Glomerular visceral epithelial cell (primary cell): ENCODE measurements around the gene LRRC36.
"Not testable (repeated sequence)": the region's sequence is repeated elsewhere in the genome, so short reads cannot be mapped to it uniquely, and the experiment has no call there.

Experiments
- DNase-seq: peaks from one replicate; pipeline ENCODE4 v3.0.0-alpha.2; 2016; ENCODE audit errors: extremely low spot score

Gene LRRC36

DNA sequence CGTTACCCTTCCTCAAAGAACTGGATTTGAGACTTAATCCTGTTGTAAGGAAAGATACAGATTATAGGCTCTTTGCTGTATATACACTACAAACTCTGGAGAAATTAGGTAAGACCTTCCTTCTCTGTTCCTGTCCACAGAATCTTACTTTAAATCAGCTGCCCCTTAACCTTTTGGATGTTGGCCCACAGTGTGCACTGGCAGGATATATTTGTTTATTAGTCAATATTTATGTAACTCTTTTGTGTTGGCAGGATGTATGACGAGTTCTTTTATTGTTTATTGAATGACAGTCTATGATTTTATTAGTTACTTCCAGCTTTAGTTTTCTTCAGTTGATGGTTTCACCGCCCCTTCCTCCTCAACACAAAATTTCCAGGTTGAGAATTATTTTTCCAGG is 19.7 kb downstream of the LRRC36 start:
- DNase-seq = no peak

DNA sequence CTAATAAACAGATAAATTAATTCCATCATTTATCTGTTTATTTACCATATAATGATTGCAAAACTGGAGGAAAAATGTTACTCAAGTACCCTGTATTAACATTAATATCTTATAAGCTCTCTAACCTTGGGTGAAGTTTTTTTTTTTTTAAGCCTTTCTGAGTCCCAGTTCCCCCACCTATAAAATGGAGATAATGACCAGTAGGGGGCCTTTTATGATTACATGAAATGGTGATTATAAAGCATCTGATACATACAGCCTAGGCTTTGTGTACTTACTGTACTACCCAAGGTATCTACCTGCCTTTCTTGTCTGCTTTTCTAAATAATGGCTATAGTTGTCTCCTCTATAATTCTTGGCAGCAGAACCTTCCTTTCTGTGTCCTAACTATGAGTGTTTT is 22.6 kb downstream of the LRRC36 start:
- peak; percentile 15 for DNase-seq

DNA sequence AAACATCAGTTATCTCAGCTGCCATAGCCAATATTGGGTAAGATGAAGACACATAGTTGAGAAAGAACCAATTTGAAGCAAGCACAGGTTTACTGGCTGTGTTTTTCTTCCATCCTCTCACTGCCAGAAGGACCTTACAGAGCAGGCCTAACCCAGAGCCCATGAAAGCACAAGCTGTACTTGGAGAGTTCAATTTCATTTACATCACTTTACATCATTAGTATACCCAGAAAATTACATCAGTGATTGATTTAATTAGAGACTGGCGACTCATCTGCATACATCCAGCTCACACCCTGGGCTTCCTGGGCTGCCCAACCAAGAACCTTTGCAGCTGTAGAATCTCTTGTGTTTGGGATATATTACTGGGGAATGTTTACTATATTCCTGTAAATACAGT is 23.7 kb downstream of the LRRC36 start:
- DNase-seq = no peak

DNA sequence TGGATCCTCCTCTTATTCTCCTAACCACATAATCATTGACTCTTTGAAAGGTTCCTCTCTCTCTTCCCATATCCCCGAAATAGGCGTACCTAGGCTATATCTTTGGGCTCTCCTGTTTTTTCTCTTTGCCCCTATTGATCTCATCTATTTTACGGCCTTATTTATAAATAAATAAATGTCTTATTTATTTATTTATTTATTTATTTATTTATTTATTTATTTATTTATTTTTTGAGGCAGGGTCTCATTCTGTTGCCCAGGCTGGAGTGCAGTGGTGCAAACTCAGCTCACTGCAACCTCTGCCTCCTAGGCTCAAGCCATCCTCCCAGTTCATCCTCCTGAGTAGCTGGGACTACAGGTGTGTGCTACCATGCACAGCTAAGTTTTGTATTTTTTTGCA is 25.8 kb downstream of the LRRC36 start:
- DNase-seq = not testable (repeated sequence)

DNA sequence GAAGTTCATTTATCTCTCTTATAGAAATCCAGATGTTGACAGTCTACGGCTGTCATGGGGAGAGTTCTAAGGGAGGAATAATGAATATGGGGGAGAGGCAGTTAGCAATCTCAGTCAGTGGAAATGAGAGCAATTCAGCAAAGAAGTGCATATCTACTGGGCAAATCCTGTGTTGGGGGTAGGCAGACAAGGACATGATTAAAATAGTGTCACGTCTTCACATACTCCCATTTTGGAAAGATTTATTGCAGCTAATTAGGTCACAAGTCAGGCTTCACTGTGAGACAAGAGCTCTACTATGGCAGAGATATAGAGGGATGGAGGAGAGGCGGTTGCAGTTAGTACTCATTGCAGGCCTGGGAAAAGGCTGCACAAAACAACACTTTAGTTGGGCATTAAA is 29.8 kb downstream of the LRRC36 start:
- DNase-seq = no peak

DNA sequence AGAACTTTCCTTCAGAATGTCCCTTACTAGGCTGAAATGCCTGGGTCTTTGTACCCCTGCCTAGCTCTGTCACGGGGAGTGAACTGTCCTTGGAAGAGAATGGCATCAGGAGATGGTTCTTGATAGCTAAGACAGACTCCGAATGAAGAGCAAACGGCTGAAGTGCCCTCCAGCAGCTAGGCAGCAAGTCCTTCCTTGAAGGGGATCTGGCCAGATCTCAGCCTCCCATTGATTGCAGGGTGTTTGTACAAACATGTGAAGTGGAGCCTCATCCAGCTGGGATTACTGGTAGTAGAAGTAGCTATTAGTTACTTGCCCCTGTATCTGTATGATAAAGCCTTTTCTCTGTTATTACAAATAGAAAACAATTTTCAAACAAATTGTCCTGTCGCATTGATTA is 30.9 kb downstream of the LRRC36 start:
- DNase-seq = no peak

DNA sequence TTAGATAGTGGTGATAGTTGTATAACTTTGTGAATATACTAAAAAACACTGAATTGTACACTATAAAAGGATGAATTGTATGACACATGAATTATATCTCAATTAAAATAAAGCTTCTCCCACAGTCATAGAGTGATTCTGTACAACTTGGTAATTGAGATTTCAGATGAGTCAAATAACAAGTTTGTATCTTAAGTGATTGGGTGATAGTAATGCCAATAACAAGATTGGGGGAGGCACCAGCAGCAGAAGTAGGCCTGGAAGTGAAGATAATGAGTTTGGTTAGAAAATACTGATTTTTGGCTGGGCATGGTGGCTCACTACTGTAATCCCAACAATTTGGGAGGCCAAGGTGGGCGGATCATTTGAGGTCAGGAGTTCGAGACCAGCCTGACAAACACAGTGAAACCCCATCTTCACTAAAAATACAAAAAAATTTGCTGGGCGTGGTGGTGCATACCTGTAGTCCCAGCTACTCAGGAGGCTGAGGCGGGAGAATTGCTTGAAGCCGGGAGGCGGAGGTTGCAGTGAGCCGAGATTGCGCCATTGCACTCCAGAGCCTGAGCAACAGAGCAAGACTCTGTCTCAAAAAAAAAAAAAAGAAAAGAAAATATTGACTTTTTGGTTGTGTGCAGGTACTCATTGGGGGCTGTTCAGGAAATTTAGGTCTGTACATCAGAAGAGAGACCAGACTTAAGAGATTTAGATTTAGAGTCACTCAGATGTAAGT is 33.1 kb downstream of the LRRC36 start:
- not testable (repeated sequence) for DNase-seq

DNA sequence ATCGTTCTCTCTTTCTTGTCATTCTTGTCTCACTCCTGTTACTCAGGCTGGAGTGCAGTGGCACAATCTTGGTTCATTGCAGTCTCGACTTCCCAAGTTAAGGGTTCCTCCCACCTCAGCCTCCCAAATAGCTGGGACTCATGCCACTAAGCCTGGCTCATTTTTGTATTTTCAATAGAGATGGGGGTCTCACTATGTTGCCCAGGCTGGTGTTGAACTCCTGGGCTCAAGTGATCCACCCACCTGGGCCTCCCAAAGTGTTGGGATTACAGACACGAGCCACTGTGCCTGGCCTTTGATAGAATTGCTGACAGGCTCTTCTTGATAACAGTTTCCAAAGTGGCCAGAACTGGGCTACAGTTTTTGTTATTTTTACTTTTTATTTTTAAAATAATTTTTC is 34.4 kb downstream of the LRRC36 start:
- no peak for DNase-seq

DNA sequence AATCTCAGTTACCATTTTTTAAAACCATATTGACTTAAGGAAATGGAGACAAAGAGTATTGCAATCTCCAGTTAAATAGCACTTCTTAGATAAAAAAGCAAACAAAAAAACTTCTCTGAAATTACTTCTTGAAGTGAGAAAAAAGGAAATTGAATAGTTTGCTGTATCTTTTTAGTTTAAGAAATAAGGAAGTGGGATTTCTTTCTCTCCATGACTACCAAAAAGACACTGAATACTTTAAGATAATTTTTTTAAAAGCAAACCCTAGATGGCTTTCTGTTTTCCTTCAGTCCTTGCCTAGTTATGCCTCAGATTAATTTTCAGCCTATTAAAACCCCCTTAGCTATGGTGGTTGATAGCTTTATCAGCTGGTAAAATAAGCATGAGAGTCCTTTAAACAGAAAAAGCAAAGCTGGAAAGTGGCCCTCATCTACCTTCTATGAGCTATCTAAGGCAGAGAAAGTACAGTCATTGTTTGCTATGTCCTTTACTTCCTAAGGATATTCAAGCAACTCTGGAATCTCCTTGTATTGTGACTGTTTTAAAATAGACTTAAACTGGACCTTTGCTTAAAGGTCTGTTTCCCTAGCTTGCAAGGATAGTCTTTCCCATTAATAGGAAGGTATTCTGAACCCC is 38.1 kb downstream of the LRRC36 start:
- DNase-seq = no peak

DNA sequence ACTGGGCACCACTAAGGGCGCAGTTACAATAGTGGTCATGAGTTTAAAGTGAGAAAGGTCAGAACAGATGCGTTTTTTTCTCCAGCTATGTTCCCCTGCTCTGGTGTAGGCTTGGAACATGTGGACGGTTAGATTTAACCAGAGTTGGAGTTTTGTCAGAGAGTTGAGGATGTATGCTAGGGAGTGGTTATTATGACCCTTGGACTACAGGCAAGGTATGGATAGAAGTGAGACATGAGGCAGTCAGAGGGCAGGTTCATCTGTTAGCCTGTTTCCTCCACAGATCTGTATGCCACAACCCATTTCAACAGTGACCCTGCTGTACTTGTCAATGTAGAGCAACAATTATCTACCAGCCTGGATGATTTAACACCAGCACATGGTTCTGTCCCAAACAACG is 44.0 kb downstream of the LRRC36 start:
- DNase-seq = no peak

DNA sequence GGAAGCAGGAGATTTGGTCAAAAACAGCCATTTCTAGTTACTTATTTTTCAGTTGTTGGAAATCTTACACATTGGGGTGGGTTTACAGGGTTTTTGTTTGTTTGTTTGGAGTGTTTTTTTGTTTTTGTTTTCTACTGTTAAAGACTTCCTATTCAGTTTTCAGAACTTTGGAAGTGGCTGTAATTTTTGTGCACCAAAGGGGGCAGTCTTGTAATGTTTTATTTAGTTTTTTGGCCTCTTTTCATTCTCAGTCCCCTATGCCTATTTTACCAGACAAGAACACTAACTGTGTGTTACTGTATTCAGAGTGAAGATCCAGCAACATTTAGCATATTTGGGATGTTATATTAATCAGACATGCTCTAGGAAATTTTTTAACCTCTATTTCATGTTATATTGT is 46.0 kb downstream of the LRRC36 start:
- no peak for DNase-seq

DNA sequence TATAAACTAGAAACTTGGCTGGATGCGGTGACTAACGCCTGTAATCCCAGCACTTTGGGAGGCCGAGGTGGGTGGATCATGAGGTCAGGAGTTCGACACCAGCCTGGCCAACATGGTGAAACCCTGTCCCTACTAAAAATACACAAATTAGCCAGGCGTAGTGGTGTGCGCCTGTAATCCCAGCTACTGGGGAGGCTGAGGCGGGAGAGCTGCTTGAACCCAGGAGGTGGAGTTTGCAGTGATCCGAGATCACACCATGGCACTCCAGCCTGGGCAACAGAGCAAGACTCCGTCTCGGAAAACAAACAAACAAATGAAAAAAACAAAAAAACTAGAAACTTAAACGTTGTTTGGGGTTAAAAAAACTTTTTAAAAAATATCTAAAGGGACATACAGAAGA is 49.4 kb downstream of the LRRC36 start:
- DNase-seq = not testable (repeated sequence)

DNA sequence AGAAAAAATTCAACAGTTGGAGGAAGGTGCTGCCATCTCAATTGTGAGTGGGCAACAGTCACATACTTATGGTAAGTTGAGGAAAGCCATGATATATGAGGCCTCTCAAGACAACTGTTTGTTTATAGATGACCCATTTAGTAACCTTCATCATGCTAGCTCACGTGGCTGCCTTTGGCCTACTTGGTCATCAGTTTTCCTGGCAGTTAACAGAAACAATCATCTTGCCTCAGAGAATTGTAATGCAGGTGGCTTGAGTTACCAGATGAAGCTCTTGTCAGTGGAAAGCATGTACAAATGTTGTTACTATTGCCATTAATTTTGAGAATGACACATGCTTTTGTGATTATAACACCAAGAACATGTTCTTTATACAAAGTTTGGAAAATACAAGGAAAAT is 52.0 kb downstream of the LRRC36 start:
- DNase-seq = no peak

DNA sequence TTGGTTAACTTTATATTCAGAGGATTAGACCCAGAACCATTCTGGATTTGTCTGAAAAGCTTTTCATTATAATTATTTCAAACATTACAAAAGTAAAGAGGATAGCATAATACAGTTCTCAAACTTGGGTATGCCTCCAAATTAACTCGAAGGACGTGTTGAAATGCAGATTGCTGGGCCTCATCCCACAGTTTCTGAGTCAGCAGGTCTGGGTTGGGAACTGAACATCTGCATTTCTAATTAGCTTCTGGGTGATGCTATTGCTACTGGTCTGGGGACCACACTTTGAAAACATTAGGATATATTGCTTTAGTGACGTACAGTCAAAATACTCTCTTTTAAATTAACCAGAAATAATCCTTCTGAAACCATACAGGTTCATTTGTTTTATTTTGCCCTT is 56.7 kb downstream of the LRRC36 start:
- DNase-seq = no peak

DNA sequence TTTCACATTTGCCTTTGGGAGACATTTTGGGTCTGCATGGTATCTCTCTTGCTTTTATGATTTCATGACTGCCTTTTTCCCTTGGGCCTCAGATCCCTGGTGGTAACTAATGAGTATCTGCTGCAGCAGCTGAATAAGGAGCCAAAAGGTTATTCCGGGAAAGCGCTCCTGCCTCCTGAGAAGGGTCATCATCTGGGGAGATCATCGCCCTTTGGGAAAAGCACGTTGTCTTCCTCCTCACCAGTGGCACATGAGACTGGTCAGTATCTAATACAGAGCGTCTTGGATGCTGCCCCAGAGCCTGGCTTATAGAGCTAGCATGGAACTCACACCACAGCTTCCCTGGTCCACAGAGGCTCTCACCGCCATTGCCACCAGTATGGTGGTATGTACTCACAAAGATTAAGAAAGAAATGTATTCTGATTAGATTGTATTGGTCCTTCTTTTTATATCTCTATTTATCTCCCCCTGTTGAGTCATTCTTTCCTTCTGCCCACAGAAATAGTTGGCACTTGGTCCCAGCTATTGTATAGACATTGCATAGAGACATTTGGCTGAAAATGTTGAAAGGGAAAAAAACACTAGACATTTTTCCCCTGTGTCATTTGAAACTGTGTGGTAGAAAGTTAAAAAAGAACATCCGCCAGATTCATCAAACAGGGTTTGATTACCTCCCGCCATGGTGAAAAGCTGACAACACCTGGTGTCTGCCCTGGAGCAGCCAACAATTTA is 58.3 kb downstream of the LRRC36 start:
- no peak for DNase-seq

DNA sequence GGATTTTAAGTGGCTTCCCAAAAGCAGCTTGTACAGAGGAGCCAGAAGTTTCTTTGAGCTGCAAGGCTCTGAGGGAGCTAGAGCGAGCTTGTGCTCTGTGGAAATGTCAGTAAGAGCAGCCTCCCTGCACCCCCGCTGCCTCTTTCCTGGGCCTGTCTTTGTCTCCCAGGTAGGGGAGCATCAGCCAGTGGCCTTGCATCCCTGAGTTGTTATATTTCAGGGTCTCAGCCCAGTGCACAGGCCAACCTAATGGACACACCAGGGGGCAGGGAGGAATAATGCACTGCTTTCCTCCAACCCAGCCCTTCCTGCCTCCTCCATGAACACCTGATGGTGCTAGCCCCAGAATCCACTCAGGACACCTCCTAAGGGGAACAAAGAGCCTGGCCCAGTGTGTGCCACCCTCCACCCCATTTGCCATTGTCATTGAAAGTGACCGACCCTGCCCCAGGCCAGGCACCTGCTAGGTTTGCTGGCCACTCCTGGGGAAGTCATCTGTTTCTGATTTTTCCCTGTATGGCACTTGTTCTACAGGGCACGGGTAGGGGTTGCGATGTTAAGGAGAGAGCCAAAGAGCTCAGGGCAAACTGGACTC is 60.3 kb downstream of the LRRC36 start:
- DNase-seq = no peak

DNA sequence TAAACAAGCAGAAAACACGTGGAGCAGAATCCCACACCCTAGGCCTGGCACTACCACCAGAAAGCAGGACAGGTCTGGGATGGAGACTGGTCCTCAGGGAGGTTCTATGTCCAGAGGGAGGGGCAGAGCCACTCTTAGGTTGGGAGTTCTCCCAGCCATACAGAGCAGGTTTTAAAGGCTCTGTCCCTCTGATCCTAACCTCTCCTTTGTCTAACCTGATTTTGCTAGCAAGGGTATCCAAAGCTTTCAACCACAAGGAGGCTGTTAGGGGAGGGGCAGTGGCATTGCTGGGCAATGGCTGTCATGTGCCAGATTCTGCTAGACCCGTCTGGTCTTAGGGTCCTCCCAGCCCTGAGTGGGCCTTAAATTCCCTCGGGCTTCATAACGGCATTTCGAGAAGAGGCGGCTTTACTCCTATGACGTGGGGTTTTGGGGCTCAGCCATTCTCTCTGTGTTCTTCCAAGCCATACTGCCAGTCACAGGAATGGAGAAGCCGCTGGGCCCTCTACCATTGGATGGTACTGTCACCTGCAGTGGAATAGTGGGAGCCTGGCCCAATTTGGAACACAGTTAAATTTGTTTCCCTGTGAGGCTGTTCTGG is 61.0 kb downstream of the LRRC36 start:
- no peak for DNase-seq

DNA sequence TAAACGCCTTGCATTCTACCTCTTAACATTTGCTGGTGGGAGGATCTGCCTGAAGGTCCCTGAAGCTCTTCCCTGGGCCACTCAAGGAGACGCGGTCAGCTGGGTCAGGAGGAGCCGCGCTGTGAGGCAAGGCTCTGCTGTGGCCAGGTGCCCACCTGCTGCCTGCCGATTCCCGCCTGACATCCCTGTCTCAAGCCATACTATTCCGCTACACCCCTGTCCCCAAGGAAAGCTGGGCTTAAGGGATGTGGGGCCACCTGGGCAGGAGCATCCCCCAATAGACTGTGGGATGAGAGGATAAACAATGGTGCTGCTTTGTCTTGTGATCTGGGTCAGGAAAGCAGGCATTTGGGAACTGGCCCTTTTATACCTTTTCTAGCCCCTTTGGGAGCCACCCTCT is 61.6 kb downstream of the LRRC36 start:
- DNase-seq = no peak

DNA sequence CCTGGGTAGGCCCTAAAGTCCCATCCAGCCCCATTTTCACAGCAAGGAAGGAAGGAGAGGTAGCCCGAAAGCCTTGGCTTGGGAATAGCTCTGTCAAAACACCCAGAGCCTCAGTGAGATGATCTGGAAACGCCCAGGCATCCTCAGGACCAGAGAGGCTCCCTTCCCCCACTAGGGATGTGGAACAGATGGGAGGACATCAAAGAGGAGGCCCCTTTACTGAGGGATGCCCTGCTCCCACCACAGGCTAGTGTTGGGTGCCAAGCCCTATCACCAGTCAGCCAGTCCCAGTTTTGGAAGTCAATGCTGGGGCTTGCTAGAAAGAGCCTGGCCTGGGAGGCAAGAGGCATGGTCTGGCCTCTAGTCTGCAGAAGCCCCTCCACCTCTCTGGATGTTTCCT is 62.0 kb downstream of the LRRC36 start:
- DNase-seq = no peak

DNA sequence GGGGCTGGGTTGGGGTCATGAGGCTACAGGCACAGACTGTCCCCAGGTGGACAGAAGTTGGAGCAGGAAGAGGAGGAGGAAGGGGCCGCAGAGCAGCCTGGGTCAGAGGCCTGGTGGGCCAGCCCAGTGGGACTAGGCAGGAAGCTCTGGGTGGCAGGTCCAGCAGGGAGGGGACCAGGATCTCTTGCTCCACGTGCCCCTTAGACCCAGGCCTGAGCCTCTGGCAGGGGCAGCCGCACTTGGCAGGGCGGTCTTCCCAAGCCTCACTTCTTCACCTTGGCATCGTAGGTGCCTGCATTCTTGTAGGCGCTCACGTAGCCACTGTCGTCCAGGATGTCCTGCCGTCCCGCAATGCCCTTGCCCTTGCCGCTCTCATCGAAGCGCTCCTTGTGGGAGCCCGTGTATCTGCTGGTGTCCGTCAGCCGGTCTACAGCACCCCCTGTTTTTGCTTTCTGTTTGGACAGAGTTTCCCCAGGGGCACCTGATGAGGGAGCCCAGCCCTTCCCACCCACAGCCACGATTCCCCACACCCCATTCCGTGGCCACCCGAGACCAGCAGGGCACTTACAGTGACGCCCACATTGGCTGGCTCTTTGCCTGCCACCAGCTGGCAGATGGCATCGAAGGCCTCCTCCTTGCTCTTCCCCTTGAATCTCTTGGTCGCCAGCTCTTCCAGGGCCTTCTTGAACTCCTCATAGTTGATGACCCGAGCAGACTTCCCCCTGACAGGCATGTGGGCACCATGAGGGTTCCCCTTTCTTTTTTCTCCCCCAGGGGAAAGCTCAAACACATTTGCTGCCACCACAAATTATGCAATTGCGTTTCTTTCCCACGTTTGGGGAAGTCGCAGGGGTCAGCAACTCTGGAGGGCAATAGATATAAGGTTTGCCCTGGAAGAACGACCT is 63.5 kb downstream of the LRRC36 start:
- no peak for DNase-seq

DNA sequence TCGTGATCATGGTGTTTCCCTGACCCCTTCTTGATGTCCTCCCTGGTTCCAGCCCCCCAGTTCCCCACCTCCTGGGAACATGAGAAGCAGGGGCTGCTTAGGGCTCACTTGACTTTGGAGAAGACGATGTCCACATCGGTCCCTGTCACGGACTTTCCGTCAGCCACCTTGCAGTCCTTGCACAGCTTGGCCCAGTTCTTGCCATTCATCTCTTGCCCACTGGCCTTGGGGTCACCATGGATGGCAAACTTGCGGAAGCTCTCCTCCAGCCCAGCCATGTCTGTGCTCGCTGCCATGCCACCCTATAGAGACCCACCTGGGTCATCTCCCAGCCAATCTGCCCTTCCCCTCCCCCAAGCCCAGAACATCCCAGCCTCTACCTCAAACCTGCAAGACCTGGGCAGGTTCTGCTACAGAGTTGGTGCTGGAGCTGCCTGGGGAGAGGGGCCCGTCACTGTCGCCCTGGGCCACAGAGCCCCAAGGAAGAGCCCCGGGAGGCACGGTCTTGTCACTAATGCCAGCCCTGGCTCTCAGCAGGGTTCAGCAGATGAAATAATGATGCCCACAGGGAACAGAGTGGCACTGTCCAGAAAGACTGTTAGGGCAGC is 64.3 kb downstream of the LRRC36 start:
- DNase-seq = no peak
